IMR-90 (cell line): ENCODE results near the gene IP6K3. TPM values are rescaled to one million over a fixed set of nuclear protein-coding genes. Genes with fewer than 3 reads are reported as not detected.
A peak's percentile ranks its signal among the peaks of the same experiment; 100 is the strongest.

Experiments
- ATAC-seq: fragments of 200-7000 bp; cut with Tn5 transposase; 2 replicates; pipeline ENCODE4 v1.9.1; 2020; ENCODE audit warnings: low read depth, mild to moderate bottlenecking, moderate library complexity
- BruUV-seq: library from RNA; stranded (reverse); fragments of 400-500 nt; replicated peaks from 2 replicates; lab custom pipeline; 2021; lab: Mats Ljungman, UMichigan
- CTCF ChIA-PET: fragments of 300-600 bp; formaldehyde crosslinking; extraction: SDS; loops from one replicate; lab custom pipeline; 2021; ENCODE audit warnings: antibody characterized with exemption; lab: Yijun Ruan, JAX
- POLR2A ChIA-PET: fragments of 300-600 bp; sonication (Branson Sonifier 250); formaldehyde crosslinking; loops from one replicate; lab custom pipeline; 2022; ENCODE audit warnings: antibody characterized with exemption; ENCODE audit not compliant: unreplicated experiment; lab: Charles Lee
- DNase-seq: peaks from one replicate; pipeline ENCODE4 v3.0.0; 2013
- H2AFZ ChIP-seq: replicated peaks from 2 replicates; pipeline ENCODE3; 2013; ENCODE audit warnings: low read length, mild to moderate bottlenecking; ENCODE audit not compliant: poor library complexity
- H2AK5ac ChIP-seq: 2 replicates; pipeline ENCODE4 v1.6.1; 2013; ENCODE audit warnings: low read depth, low read length, inconsistent platforms
- H2AK9ac ChIP-seq: replicated peaks from 2 replicates; pipeline ENCODE3; 2013; ENCODE audit warnings: mild to moderate bottlenecking, low read depth, low read length, moderate library complexity; ENCODE audit not compliant: poor library complexity
- H2BK120ac ChIP-seq: 2 replicates; pipeline ENCODE4 v1.6.1; 2013; ENCODE audit warnings: low read depth, low read length, inconsistent platforms
- H2BK15ac ChIP-seq: 3 replicates; pipeline ENCODE4 v1.6.1; 2013; ENCODE audit warnings: low read depth, low read length, inconsistent platforms
- H2BK20ac ChIP-seq: 2 replicates; pipeline ENCODE4 v1.6.1; 2013; ENCODE audit warnings: low read depth, mild to moderate bottlenecking, inconsistent platforms, low read length, moderate library complexity
- H2BK5ac ChIP-seq: 2 replicates; pipeline ENCODE4 v1.6.1; 2013; ENCODE audit warnings: mild to moderate bottlenecking, low read depth, low read length, inconsistent platforms; ENCODE audit not compliant: poor library complexity, severe bottlenecking
- H3K14ac ChIP-seq: replicated peaks from 2 replicates; pipeline ENCODE4 v1.6.1; 2013; ENCODE audit warnings: low read depth, low read length, inconsistent platforms
- H3K18ac ChIP-seq: 2 replicates; pipeline ENCODE4 v1.6.1; 2013; ENCODE audit warnings: low read depth, low read length, control low read depth
- H3K23ac ChIP-seq: 2 replicates; pipeline ENCODE4 v1.6.1; 2013; ENCODE audit warnings: low read depth, low read length, inconsistent platforms
- H3K27ac ChIP-seq: 2 replicates; pipeline ENCODE4 v1.5.1; 2013; ENCODE audit warnings: mild to moderate bottlenecking, control low read depth, low read length; ENCODE audit not compliant: insufficient read depth
- H3K27me3 ChIP-seq: 2 replicates; pipeline ENCODE4 v1.6.1; 2013; ENCODE audit warnings: low read length; ENCODE audit not compliant: control insufficient read depth, insufficient read depth
- H3K36me3 ChIP-seq: 2 replicates; pipeline ENCODE4 v1.6.1; 2013; ENCODE audit warnings: low read length, mixed read lengths; ENCODE audit not compliant: control insufficient read depth, insufficient read depth
- H3K4ac ChIP-seq: 2 replicates; pipeline ENCODE4 v1.6.1; 2013; ENCODE audit warnings: low read depth, low read length, inconsistent platforms
- H3K4me1 ChIP-seq: 2 replicates; pipeline ENCODE4 v1.6.1; 2013; ENCODE audit warnings: low read length, mixed read lengths; ENCODE audit not compliant: control insufficient read depth, insufficient read depth
- H3K4me2 ChIP-seq: 2 replicates; pipeline ENCODE4 v1.6.1; 2013; ENCODE audit warnings: low read depth, mild to moderate bottlenecking, control low read depth, low read length, moderate library complexity
- H3K4me3 ChIP-seq: 2 replicates; pipeline ENCODE4 v1.5.1; 2013; ENCODE audit warnings: low read depth, mild to moderate bottlenecking, control low read depth, low read length, moderate library complexity; ENCODE audit not compliant: insufficient read depth
- H3K56ac ChIP-seq: 2 replicates; pipeline ENCODE4 v1.6.1; 2013; ENCODE audit warnings: low read length, inconsistent platforms; ENCODE audit not compliant: insufficient read depth; ENCODE audit errors: extremely low read depth
- H3K79me1 ChIP-seq, 2 experiments: 2 replicates each; pipeline ENCODE4 v1.6.1; 2013; ENCODE audit warnings: low read length in 2 of 2, inconsistent platforms in 1 of 2, low read depth in 1 of 2
- H3K9ac ChIP-seq: 2 replicates; pipeline ENCODE4 v1.6.1; 2013; ENCODE audit warnings: low read depth, low read length, control low read depth
- H3K9me1 ChIP-seq: 2 replicates; pipeline ENCODE4 v1.6.1; 2013; ENCODE audit warnings: low read length, inconsistent platforms; ENCODE audit not compliant: insufficient read depth
- H3K9me3 ChIP-seq: 2 replicates; pipeline ENCODE4 v1.6.1; 2013; ENCODE audit warnings: low read length; ENCODE audit not compliant: control insufficient read depth, insufficient read depth
- H4K20me1 ChIP-seq: 2 replicates; pipeline ENCODE4 v1.6.1; 2013; ENCODE audit warnings: low read length, inconsistent platforms; ENCODE audit not compliant: insufficient read depth
- H4K5ac ChIP-seq: 2 replicates; pipeline ENCODE4 v1.6.1; 2013; ENCODE audit warnings: mild to moderate bottlenecking, low read depth, low read length, control low read depth
- H4K8ac ChIP-seq, 2 experiments: 2 replicates each; pipeline ENCODE4 v1.6.1; 2013; ENCODE audit warnings: low read depth in 2 of 2, low read length in 2 of 2, control low read depth in 1 of 2, inconsistent platforms in 1 of 2
- H4K91ac ChIP-seq: 2 replicates; pipeline ENCODE4 v1.6.1; 2013; ENCODE audit warnings: low read depth, low read length, inconsistent platforms; ENCODE audit not compliant: insufficient read depth
- BHLHE40 ChIP-seq: fragments of 150-350 bp; IDR thresholded peaks from 2 replicates; pipeline ENCODE4 v1.6.1; 2016; ENCODE audit warnings: mild to moderate bottlenecking, low read depth, low read length
- CEBPB ChIP-seq: IDR thresholded peaks from 2 replicates; pipeline ENCODE4 v1.6.1; 2012; ENCODE audit warnings: low read depth, low read length, improper control_type of control experiment
- CHD1 ChIP-seq: IDR thresholded peaks from 2 replicates; pipeline ENCODE4 v1.6.1; 2012; ENCODE audit warnings: low read depth, low read length, improper control_type of control experiment
- CTCF ChIP-seq: conservative IDR thresholded peaks from 2 replicates; pipeline ENCODE4 v1.5.1; 2012; ENCODE audit warnings: mild to moderate bottlenecking, low read depth, low read length, improper control_type of control experiment
- ELK1 ChIP-seq: fragments of 150-350 bp; IDR thresholded peaks from 2 replicates; pipeline ENCODE4 v1.6.1; 2016; ENCODE audit warnings: low read depth, mild to moderate bottlenecking, low read length, moderate library complexity, borderline replicate concordance
- FOS ChIP-seq: fragments of 150-350 bp; IDR thresholded peaks from 2 replicates; pipeline ENCODE4 v1.6.1; 2016; ENCODE audit warnings: low read depth, low read length
- MAFK ChIP-seq: IDR thresholded peaks from 2 replicates; pipeline ENCODE4 v1.6.1; 2012; ENCODE audit warnings: low read depth, low read length, improper control_type of control experiment
- MAZ ChIP-seq: IDR thresholded peaks from 2 replicates; pipeline ENCODE4 v1.6.1; 2012; ENCODE audit warnings: low read depth, mild to moderate bottlenecking, low read length, improper control_type of control experiment, moderate library complexity, borderline replicate concordance
- MXI1 ChIP-seq: IDR thresholded peaks from 2 replicates; pipeline ENCODE4 v1.6.1; 2012; ENCODE audit warnings: low read depth, mild to moderate bottlenecking, low read length, moderate library complexity, borderline replicate concordance
- NFE2L2 ChIP-seq: fragments of 150-350 bp; IDR thresholded peaks from 2 replicates; pipeline ENCODE4 v1.6.1; 2016; ENCODE audit warnings: low read depth, mild to moderate bottlenecking, low read length
- POLR2A ChIP-seq: IDR thresholded peaks from 2 replicates; pipeline ENCODE4 v1.6.1; 2012; ENCODE audit warnings: mild to moderate bottlenecking, low read depth, low read length
- RAD21 ChIP-seq: IDR thresholded peaks from 2 replicates; pipeline ENCODE4 v1.6.1; 2012; ENCODE audit warnings: low read length, improper control_type of control experiment
- RCOR1 ChIP-seq: IDR thresholded peaks from 2 replicates; pipeline ENCODE4 v1.6.1; 2012; ENCODE audit warnings: mild to moderate bottlenecking, low read length, improper control_type of control experiment; ENCODE audit not compliant: insufficient replicate concordance
- RFX5 ChIP-seq: IDR thresholded peaks from 2 replicates; pipeline ENCODE4 v1.8.0; 2012; ENCODE audit warnings: low read depth, mild to moderate bottlenecking, low read length, moderate library complexity
- SMC3 ChIP-seq: fragments of 150-350 bp; IDR thresholded peaks from 2 replicates; pipeline ENCODE4 v1.6.1; 2016; ENCODE audit warnings: low read depth, mild to moderate bottlenecking, antibody characterized with exemption, low read length, moderate library complexity
- WGBS, 2 experiments: methylation state at CpG; one replicate each; pipeline versions ENCODE4 v1.1.5 to v1.1.7; 2013; ENCODE audit warnings: missing lambda C conversion rate in 2 of 2; ENCODE audit not compliant: insufficient read length in 1 of 2; ENCODE audit errors: extremely low coverage in 2 of 2; 5-methylcytosine and 5-hydroxymethylcytosine counted together
- dilution Hi-C: fragments of 300-500 bp; cut with HindIII; formaldehyde crosslinking; loops from one replicate; pipeline ENCODE4 v1.14.3; 2018; ENCODE audit warnings: low sequenced_read_pairs; ENCODE audit not compliant: unreplicated experiment
- in situ Hi-C: fragments of 300-500 bp; cut with MboI; formaldehyde crosslinking; loops from 3 replicates; pipeline ENCODE4 v1.14.3; 2019; ENCODE audit warnings: low sequenced_read_pairs, inconsistent platforms, mixed read lengths
- intact Hi-C: fragments of 100-400 bp; cut with micrococcal nuclease; formaldehyde crosslinking; loops from 2 replicates; pipeline ENCODE4 v1.10.0; 2022
- polyA plus RNA-seq, 3 experiments: library from polyadenylated mRNA; depleted of rRNA; stranded (reverse); fragments of >200 nt; gene quantifications; 2 replicates each; pipeline ENCODE4 v1.2.3, GENCODE V29; 2012; ENCODE audit warnings: low replicate concordance in 1 of 3
- total RNA-seq: library from RNA; depleted of rRNA; stranded (reverse); fragments of >200 nt; gene quantifications from 2 replicates; pipeline ENCODE4 v1.2.3, GENCODE V29; 2012

Gene IP6K3
- total and polyA plus RNA-seq, 2 of the 4 experiments (the other 2 are of a cell fraction), result 0.18 to 0.51 TPM

GRCh38 chr6:33694401-33694931 is 52.2 kb downstream of the IP6K3 start:
- Histone ChIP-seq H3K18ac (no peak overlapping the region), H3K9ac (no peak overlapping the region), H2AK5ac (peak overlapping the region; percentile 61; the same call in 1 of the 2 replicates), H3K4me1 (peaks cover 20% of the 10 kb centered on the region), H3K4me2 (no peak overlapping the region), H3K14ac (peak overlapping the region; percentile 82), H3K36me3 (peaks cover 18% of the 10 kb centered on the region), H2AFZ (peak overlapping the region; percentile 74), H2AK9ac (peak overlapping the region; percentile 90), H2BK20ac (peak overlapping the region; percentile 32; the same call in 1 of the 2 replicates), H3K56ac (no peak overlapping the region), H2BK15ac (peak overlapping the region; percentile 7; the same call in 1 of the 3 replicates), H3K9me3 (no peaks in the 10 kb centered on the region), H3K27me3 (no peaks in the 10 kb centered on the region), H2BK5ac (peak overlapping the region; percentile 27), H3K79me1 (peaks cover 0 to 27% of the 10 kb centered on the region in 2 experiments; a peak in 2 of 4 replicates), H3K4ac (peak overlapping the region; percentile 66), H3K23ac (peak overlapping the region; percentile 54), H4K91ac (peak overlapping the region; percentile 38), H2BK120ac (peak overlapping the region; percentile 48; the same call in 1 of the 2 replicates), H4K8ac (peak overlapping the region in 1 of 2 experiments; percentile 62; a peak in 2 of 4 replicates), H3K4me3 (no peak overlapping the region), H3K27ac (peak overlapping the region; percentile 16; the same call in 1 of the 2 replicates), H4K5ac (0 out of 2 replicates have a peak overlapping the region, but pooled peaks have one; percentile 1), H3K9me1 (peaks cover 25% of the 10 kb centered on the region), H4K20me1 (peaks cover 8% of the 10 kb centered on the region; the same call in 1 of the 2 replicates)
- DNase-seq, result peak; percentile 38
- peak; percentile 32 for ATAC-seq
- dilution Hi-C loops, result no loop called here
- ChIA-PET POLR2A (no interaction called here), CTCF (interaction anchor here (1.0 to 1.7 kb wide), 3 partner anchors 8 to 22 kb away, joined by 3 to 4 read pairs (median 3); partner anchors contain the start of gene UQCC2)
- no TSS peak for BruUV-seq
- intact Hi-C loops, result no loop called here
- in situ Hi-C loops, result no loop called here
- no CpG with 5 or more reads among the region's 19 CpGs for WGBS, 2 experiments
- TF ChIP-seq NFE2L2 (no peak), ELK1 (no peak), FOS (no peak; the same call in 1 of the 2 replicates), SMC3 (no peak), RCOR1 (no peak), CHD1 (no peak), MAFK (no peak), BHLHE40 (peak; percentile 31; the same call in 1 of the 2 replicates), RAD21 (no peak), CEBPB (no peak), MAZ (no peak), RFX5 (no peak), MXI1 (peak; percentile 47; the same call in 1 of the 2 replicates), CTCF (no peak), POLR2A (no peak)
